GM12872 (cell line): ENCODE measurements around the gene ETFA.

Experiments
- CTCF ChIP-seq: IDR thresholded peaks from 3 replicates; pipeline ENCODE4 v1.5.1; 2011; ENCODE audit warnings: low read depth, mild to moderate bottlenecking, low read length, moderate library complexity; ENCODE audit not compliant: insufficient read depth

The ETFA gene

GRCh38 chr15:76349301-76350070 is 38.2 kb upstream of the ETFA start:
- no peak for TF ChIP-seq CTCF

- no peak for TF ChIP-seq CTCF
Measured at GRCh38 chr15:76347482-76348055, 36.3 kb upstream of the ETFA start.

- TF ChIP-seq CTCF, result no peak
Measured at GRCh38 chr15:76346669-76347481, 35.6 kb upstream of the ETFA start.

- no peak for TF ChIP-seq CTCF
Measured at GRCh38 chr15:76345880-76346668, 34.8 kb upstream of the ETFA start.

- no peak for TF ChIP-seq CTCF
Measured at GRCh38 chr15:76345583-76345879, 34.3 kb upstream of the ETFA start.

- TF ChIP-seq CTCF, result no peak
Measured at GRCh38 chr15:76344893-76345582, 33.8 kb upstream of the ETFA start.
